ENCODE results near the gene CCDC191.

- TF ChIP-seq LEF1 (IDR thresholded peaks at IDR 0.05; ENCODE audit: borderline replicate concordance) (no peak), FOXM1 (IDR thresholded peaks at IDR 0.05; ENCODE audit: borderline replicate concordance) (no peak), SP1 (IDR thresholded peaks at IDR 0.05) (no peak), BHLHE40 (IDR thresholded peaks at IDR 0.05; ENCODE audit: borderline replicate concordance) (no peak), SUZ12 (IDR thresholded peaks at IDR 0.05) (no peak), L3MBTL2 (conservative IDR thresholded peaks at IDR 0.05) (no peak), NFRKB (IDR thresholded peaks at IDR 0.05) (no peak), TARDBP (IDR thresholded peaks at IDR 0.05) (no peak), FOXA1 (IDR thresholded peaks at IDR 0.05) (no peak), ELF4 (IDR thresholded peaks at IDR 0.05) (peak; percentile 70; the same call in 1 of the 2 replicates), ARNT (IDR thresholded peaks at IDR 0.05) (no peak), HDGF (IDR thresholded peaks at IDR 0.05; ENCODE audit: borderline replicate concordance) (no peak), ZNF384 (IDR thresholded peaks at IDR 0.05) (no peak), FOXK2 (IDR thresholded peaks at IDR 0.05) (no peak)
Measured at GRCh38 chr3:114019486-114019885, 36.8 kb downstream of the CCDC191 start.

All from HEK293T (cell line).